Left lung (tissue), 10 donors: ENCODE measurements around the gene HIBADH. TPM values are rescaled to one million over a fixed set of nuclear protein-coding genes. Genes with fewer than 3 reads are reported as not detected.

ENCODE experiments used
- ATAC-seq: fragments of 200-7000 bp; cut with Tn5 transposase; one replicate; pipeline ENCODE4 v1.9.1; 2020; ENCODE audit warnings: moderate library complexity
- DNase-seq, 4 donors: peaks; one replicate each; pipeline ENCODE4 v3.0.0-alpha.2; 2013 to 2020
- H3K27ac ChIP-seq, 2 donors: fragments of 200-600 bp; sonication (generic) in 1 of 2; one replicate each; pipeline versions ENCODE4 v1.5.0 to v1.8.0; 2020 to 2021
- H3K27me3 ChIP-seq, 2 donors: fragments of 200-600 bp; sonication (generic) in 1 of 2; one replicate each; pipeline versions ENCODE4 v1.5.0 to v1.8.0; 2020 to 2021
- H3K36me3 ChIP-seq, 2 donors: fragments of 200-600 bp; sonication (generic) in 1 of 2; one replicate each; pipeline versions ENCODE4 v1.5.0 to v1.8.0; 2020 to 2021
- H3K4me1 ChIP-seq, 2 donors: fragments of 200-600 bp; one replicate each; pipeline ENCODE4 v1.8.0; 2021
- H3K4me3 ChIP-seq, 2 donors: fragments of 200-600 bp; sonication (generic) in 1 of 2; one replicate each; pipeline versions ENCODE4 v1.5.0 to v1.8.0; 2020 to 2021; ENCODE audit warnings: mild to moderate bottlenecking in 1 of 2
- H3K9me3 ChIP-seq, 2 donors: fragments of 200-600 bp; sonication (generic) in 1 of 2; one replicate each; pipeline versions ENCODE4 v1.5.0 to v1.8.0; 2020 to 2021
- CTCF ChIP-seq, 2 donors: fragments of 200-600 bp; sonication (generic) in 1 of 2; IDR thresholded peaks; one replicate each; pipeline versions ENCODE4 v1.5.0 to v1.8.0; 2021; ENCODE audit warnings: antibody characterized with exemption in 2 of 2
- intact Hi-C, 2 donors: fragments of 100-400 bp; cut with DNase I; formaldehyde crosslinking; loops; one replicate each; pipeline versions ENCODE4 v1.11.2 to v1.14.2; 2022
- polyA plus RNA-seq, 6 donors: library from polyadenylated mRNA; unstranded; fragments of 120-200 nt; gene quantifications; one replicate each; pipeline ENCODE4 v1.2.1, GENCODE V29; 2013; ENCODE audit not compliant: insufficient read length in 6 of 6
- total RNA-seq, 2 donors: library from RNA; stranded (reverse); fragmentation: NEBNext Ultra II Directional; extraction: Animal tissue kit (Norgen Biotek cat#: 25700); gene quantifications; one replicate each; pipeline ENCODE4 v1.2.1, GENCODE V29; 2021
- donor health status: DM: no; HTN: yes; CAD: no.
- donor health status: DM: no; HTN: no; CAD: no.

HIBADH gene
- total and polyA plus RNA-seq, 8 donors: 20.8 to 63.3 (median 49.4) TPM

GRCh38 chr7:27484451-27484850, 178.2 kb downstream of the HIBADH start:
- no peaks in the 10 kb centered on the region for H3K27me3 ChIP-seq
- H3K27ac ChIP-seq: no peak overlapping the region
- DNase-seq: no peak
- no peak for TF ChIP-seq CTCF (IDR thresholded peaks at IDR 0.05)
- H3K4me1 ChIP-seq: no peaks in the 10 kb centered on the region
- intact Hi-C loops: no loop called here
- no peaks in the 10 kb centered on the region for H3K9me3 ChIP-seq
- ATAC-seq: no peak
- H3K36me3 ChIP-seq: no peaks in the 10 kb centered on the region
- H3K4me3 ChIP-seq: no peak overlapping the region

GRCh38 chr7:27482219-27482618, 180.5 kb downstream of the HIBADH start:
- Histone ChIP-seq H3K36me3 (no peaks in the 10 kb centered on the region), H3K9me3 (no peaks in the 10 kb centered on the region), H3K4me3 (no peak overlapping the region), H3K27me3 (no peaks in the 10 kb centered on the region), H3K4me1 (no peaks in the 10 kb centered on the region), H3K27ac (no peak overlapping the region)
- intact Hi-C loops: no loop called here
- no peak for DNase-seq
- ATAC-seq: no peak
- TF ChIP-seq CTCF (IDR thresholded peaks at IDR 0.05): no peak

GRCh38 chr7:27478556-27478955, 184.1 kb downstream of the HIBADH start:
- ATAC-seq: no peak

GRCh38 chr7:27478084-27478483, 184.6 kb downstream of the HIBADH start:
- no peak for TF ChIP-seq CTCF (IDR thresholded peaks at IDR 0.05)
- DNase-seq (no peak), ATAC-seq (no peak)
- Histone ChIP-seq H3K4me1 (no peaks in the 10 kb centered on the region), H3K27me3 (no peaks in the 10 kb centered on the region), H3K4me3 (no peak overlapping the region), H3K27ac (no peak overlapping the region), H3K9me3 (no peaks in the 10 kb centered on the region), H3K36me3 (no peaks in the 10 kb centered on the region)
- intact Hi-C loops: no loop called here

More at GRCh38 chr7:27478556-27478955, 184.1 kb downstream of the HIBADH start:
- Histone ChIP-seq H3K27ac (no peak overlapping the region), H3K36me3 (no peaks in the 10 kb centered on the region), H3K9me3 (no peaks in the 10 kb centered on the region), H3K27me3 (no peaks in the 10 kb centered on the region), H3K4me1 (no peaks in the 10 kb centered on the region), H3K4me3 (no peak overlapping the region)
- no peak for TF ChIP-seq CTCF (IDR thresholded peaks at IDR 0.05)
- intact Hi-C loops: no loop called here
- peak in 2 of 4 donors; percentile 23 to 40 for DNase-seq

GRCh38 chr7:27476493-27476892, 186.2 kb downstream of the HIBADH start:
- Histone ChIP-seq H3K4me3 (no peak overlapping the region), H3K27ac (no peak overlapping the region), H3K4me1 (no peaks in the 10 kb centered on the region), H3K9me3 (no peaks in the 10 kb centered on the region), H3K27me3 (no peaks in the 10 kb centered on the region), H3K36me3 (no peaks in the 10 kb centered on the region)
- intact Hi-C loops: no loop called here
- no peak for TF ChIP-seq CTCF (IDR thresholded peaks at IDR 0.05)
- DNase-seq (no peak), ATAC-seq (no peak)

Other genes with a start within 250 kb of the HIBADH start
- gene TAX1BP1, start 77.3 kb upstream of the HIBADH start, total RNA-seq: 10 to 100 TPM; 96.1 to 96.4 TPM
- 100 to 1,000 TPM in 1 of 6 donors, 10 to 100 TPM in 5; 81.0 to 107 (median 94.4) TPM for gene TAX1BP1, start 77.3 kb upstream of the HIBADH start, polyA plus RNA-seq